Measurements from ENCODE around the gene DNHD1.

DNHD1 gene

DNA sequence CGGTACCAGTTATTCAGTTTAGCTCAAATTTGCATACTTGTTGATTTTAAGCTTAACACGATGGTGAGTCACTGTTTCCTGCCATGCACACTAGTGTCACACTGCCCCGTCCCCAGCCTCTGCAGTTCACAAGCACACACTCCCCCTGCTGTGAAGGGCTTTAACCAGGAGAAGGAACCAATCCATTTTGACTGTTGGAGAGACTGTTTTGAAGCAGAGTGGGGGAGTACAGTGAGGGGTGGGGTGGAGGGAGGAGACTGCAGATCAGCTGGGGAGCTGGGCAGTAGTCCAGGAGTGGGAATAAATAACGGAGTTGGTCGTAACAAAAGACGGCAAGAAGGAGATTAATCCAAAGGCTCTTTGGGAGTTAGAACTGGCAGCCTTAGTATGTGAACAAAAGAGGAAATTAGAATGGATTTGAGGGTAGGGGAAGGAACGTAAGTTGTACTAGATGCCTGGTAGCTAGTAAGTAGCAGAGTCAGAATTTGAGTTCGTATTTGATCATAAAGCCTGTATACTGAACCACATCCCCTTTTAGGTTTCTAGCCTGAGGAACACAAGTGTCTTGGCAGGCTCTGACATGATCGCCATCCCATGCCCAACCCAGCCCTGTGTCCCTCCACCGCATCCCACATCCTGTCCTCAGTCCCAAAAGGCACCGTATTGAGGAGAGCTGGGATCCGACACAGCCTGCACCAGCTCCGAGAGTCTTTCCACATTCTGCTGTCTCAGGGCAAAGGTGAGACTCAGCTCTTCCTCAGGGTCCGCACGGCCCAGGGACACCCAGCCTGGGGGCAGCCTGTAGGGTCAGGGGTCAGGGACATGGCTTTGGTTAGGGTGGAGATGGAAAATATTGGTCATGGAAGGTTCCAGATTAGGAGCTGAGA is 121.3 kb downstream of the DNHD1 start:
- ATAC-seq (replicated peaks) (peak; percentile 70 to 74), DNase-seq (peak; percentile 47)
- no peaks in the 10 kb centered on the region for H3K9me3 Mint-ChIP-seq

DNA sequence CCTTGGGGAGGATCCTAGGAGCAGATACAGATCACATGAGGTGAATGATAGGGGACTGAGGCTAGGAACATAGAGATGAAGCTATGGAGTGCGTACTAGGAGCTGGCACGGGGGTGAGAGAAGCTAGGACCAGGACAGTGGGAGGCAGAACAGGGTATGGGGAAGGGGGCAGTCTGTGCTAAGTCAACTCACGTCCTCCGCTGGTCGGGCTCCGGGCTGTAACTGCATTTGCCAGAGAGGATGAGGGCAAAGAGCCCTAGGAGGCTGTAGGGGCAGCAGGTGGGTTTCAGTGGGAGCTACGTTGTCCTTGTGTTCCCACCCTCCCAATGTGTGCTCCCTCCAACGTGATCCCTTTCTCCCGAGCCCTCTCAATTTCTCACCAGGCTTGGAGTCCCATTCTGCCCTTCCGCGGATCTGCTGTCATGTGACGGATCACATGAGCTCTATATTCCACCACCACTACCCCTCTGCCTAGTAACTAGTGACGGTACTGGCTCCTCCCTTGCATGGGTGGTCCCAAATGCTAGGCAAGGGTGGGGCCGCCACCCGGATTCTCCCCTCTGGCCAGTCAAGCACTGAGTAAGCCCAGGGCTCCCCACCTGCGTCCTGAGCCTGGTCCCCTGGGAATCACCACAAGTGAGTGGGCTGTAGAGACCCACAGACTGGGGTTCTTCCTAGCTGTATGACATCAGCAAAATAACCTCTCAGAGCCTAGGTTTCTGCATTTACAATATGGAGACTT is 122.1 kb downstream of the DNHD1 start, which contains the start of gene TPP1:
TPP1 (minus strand) TSS at position 419 of the 742 bp plus-strand sequence; CDS start at position 397, 22 bp downstream.
- Mint-ChIP-seq H3K27ac (no peak within 1 kb of the TSS), H3K4me3 (no peak within 1 kb of the TSS), H3K27me3 (no peaks in the 10 kb centered on the region), H3K36me3 (peaks cover 6 to 17% of the 10 kb centered on the region in 2 donors), H3K9me3 (no peaks in the 10 kb centered on the region), H3K4me1 (peaks cover 23 to 25% of the 10 kb centered on the region in 2 donors)
- ATAC-seq (replicated peaks) (peak; percentile 91 to 94), DNase-seq (peak; percentile 97)

More for the DNA sequence above, 121.3 kb downstream of the DNHD1 start:
- H3K36me3 Mint-ChIP-seq: peaks cover 6 to 17% of the 10 kb centered on the region in 2 donors
- peaks cover 23 to 25% of the 10 kb centered on the region in 2 donors for H3K4me1 Mint-ChIP-seq
- H3K27ac Mint-ChIP-seq: no peak overlapping the region
- H3K27me3 Mint-ChIP-seq: no peaks in the 10 kb centered on the region
- H3K4me3 Mint-ChIP-seq: no peak overlapping the region

DNA sequence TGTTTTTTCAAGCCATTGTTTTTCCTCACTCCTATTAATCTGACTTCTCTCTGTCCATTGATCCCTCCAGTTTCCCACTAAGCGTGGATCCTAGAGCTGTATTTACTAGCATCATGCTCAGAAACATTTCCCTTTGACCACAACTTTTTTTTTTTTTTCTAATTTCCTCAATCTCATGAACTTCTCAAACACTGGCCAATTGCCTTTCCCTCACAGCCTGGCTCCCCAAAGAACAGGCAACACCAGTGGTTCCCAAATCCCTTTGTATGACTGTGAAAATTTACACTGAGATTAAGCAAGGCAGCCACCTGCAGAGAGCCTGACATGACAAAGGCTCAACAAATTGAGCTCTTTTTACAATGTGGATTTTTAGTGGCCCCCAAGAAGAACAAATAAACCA is 123.6 kb downstream of the DNHD1 start:
- H3K9me3 Mint-ChIP-seq: no peaks in the 10 kb centered on the region
- no peak for DNase-seq
- no peak overlapping the region for H3K4me3 Mint-ChIP-seq
- peaks cover 6 to 11% of the 10 kb centered on the region in 2 donors for H3K36me3 Mint-ChIP-seq
- no peaks in the 10 kb centered on the region for H3K27me3 Mint-ChIP-seq
- no peak for ATAC-seq (replicated peaks)
- H3K27ac Mint-ChIP-seq: no peak overlapping the region
- H3K4me1 Mint-ChIP-seq: peaks cover 19 to 21% of the 10 kb centered on the region in 2 donors
